Measurements from ENCODE around the gene DOCK8. TPM values are rescaled to one million over a fixed set of nuclear protein-coding genes. Genes with fewer than 3 reads are reported as not detected.

Gene DOCK8
- total RNA-seq, 1 experiment from 2014 or later, result 0.37 TPM

GRCh38 chr9:286071-286740 lies 71.5 kb downstream of the DOCK8 start:
- H3K4me1 ChIP-seq (ENCODE audit: control insufficient read depth in 1 of 2, insufficient read depth in 2 of 2, low read length in 2 of 2), result no peaks in the 10 kb centered on the region
- no peak overlapping the region for H2AFZ ChIP-seq (ENCODE audit: low read depth, low read length, poor library complexity, severe bottlenecking)
- H3K4me2 ChIP-seq (ENCODE audit: low read length), result no peak overlapping the region
- ChIA-PET POLR2A (no interaction called here), RAD21 (ENCODE audit: low non-redundant PET in 1 of 2, low total read pairs in 2 of 2, uncharacterized antibody in 2 of 2, unreplicated experiment in 2 of 2) (no interaction called here), CTCF (no interaction called here)
- no TSS peak for BruUV-seq (replicated peaks)
- no peak overlapping the region for H3K4me3 ChIP-seq (replicated peaks in 1 of 2; ENCODE audit: low read depth in 1 of 2, low read length in 2 of 2)
- no peak for DNase-seq (ENCODE audit: low read depth, low spot score)
- H3K27ac ChIP-seq (ENCODE audit: low read depth, low read length), result no peak overlapping the region
- no peaks in the 10 kb centered on the region for H3K9me2 ChIP-seq (ENCODE audit: insufficient read depth)
- ATAC-seq, result no peak
- intact Hi-C loops (cut with micrococcal nuclease), result no loop called here
- no peaks in the 10 kb centered on the region for H3K79me2 ChIP-seq (ENCODE audit: insufficient read depth, low read length)
- no peaks in the 10 kb centered on the region for H4K20me1 ChIP-seq (ENCODE audit: insufficient read depth)
- TF ChIP-seq EZH2phosphoT487 (IDR thresholded peaks at IDR 0.05; ENCODE audit: borderline replicate concordance) (no peak), ATF3 (IDR thresholded peaks at IDR 0.05) (no peak), JUND (IDR thresholded peaks at IDR 0.05) (no peak), RAD21 (IDR thresholded peaks at IDR 0.05; ENCODE audit: low read depth) (no peak), ZFX (IDR thresholded peaks at IDR 0.05) (no peak), YY1 (IDR thresholded peaks at IDR 0.05; ENCODE audit: extremely low read depth, insufficient replicate concordance, low read depth, low read length) (no peak), SP1 (IDR thresholded peaks at IDR 0.05; ENCODE audit: low read depth) (no peak), SRF (IDR thresholded peaks at IDR 0.05; ENCODE audit: low read depth) (no peak), EGR1 (IDR thresholded peaks at IDR 0.05; ENCODE audit: low read depth) (no peak), ZBTB33 (IDR thresholded peaks at IDR 0.05; ENCODE audit: extremely low read depth, insufficient replicate concordance, low read length) (no peak), CEBPB (IDR thresholded peaks at IDR 0.05; ENCODE audit: low read depth) (no peak), POLR2AphosphoS5 (IDR thresholded peaks at IDR 0.05; ENCODE audit: low read depth, low read length) (no peak), TCF7L2 (IDR thresholded peaks at IDR 0.05; ENCODE audit: borderline replicate concordance, extremely low read depth, insufficient read depth, insufficient read length) (no peak), FOSL1 (IDR thresholded peaks at IDR 0.05; ENCODE audit: low read depth) (no peak)
- TF ChIP-seq, protein P1, sequence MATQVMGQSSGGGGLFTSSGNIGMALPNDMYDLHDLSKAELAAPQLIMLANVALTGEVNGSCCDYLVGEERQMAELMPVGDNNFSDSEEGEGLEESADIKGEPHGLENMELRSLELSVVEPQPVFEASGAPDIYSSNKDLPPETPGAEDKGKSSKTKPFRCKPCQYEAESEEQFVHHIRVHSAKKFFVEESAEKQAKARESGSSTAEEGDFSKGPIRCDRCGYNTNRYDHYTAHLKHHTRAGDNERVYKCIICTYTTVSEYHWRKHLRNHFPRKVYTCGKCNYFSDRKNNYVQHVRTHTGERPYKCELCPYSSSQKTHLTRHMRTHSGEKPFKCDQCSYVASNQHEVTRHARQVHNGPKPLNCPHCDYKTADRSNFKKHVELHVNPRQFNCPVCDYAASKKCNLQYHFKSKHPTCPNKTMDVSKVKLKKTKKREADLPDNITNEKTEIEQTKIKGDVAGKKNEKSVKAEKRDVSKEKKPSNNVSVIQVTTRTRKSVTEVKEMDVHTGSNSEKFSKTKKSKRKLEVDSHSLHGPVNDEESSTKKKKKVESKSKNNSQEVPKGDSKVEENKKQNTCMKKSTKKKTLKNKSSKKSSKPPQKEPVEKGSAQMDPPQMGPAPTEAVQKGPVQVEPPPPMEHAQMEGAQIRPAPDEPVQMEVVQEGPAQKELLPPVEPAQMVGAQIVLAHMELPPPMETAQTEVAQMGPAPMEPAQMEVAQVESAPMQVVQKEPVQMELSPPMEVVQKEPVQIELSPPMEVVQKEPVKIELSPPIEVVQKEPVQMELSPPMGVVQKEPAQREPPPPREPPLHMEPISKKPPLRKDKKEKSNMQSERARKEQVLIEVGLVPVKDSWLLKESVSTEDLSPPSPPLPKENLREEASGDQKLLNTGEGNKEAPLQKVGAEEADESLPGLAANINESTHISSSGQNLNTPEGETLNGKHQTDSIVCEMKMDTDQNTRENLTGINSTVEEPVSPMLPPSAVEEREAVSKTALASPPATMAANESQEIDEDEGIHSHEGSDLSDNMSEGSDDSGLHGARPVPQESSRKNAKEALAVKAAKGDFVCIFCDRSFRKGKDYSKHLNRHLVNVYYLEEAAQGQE (IDR thresholded peaks at IDR 0.05; ENCODE audit: low read depth), result no peak
- TF ChIP-seq, protein P2, sequence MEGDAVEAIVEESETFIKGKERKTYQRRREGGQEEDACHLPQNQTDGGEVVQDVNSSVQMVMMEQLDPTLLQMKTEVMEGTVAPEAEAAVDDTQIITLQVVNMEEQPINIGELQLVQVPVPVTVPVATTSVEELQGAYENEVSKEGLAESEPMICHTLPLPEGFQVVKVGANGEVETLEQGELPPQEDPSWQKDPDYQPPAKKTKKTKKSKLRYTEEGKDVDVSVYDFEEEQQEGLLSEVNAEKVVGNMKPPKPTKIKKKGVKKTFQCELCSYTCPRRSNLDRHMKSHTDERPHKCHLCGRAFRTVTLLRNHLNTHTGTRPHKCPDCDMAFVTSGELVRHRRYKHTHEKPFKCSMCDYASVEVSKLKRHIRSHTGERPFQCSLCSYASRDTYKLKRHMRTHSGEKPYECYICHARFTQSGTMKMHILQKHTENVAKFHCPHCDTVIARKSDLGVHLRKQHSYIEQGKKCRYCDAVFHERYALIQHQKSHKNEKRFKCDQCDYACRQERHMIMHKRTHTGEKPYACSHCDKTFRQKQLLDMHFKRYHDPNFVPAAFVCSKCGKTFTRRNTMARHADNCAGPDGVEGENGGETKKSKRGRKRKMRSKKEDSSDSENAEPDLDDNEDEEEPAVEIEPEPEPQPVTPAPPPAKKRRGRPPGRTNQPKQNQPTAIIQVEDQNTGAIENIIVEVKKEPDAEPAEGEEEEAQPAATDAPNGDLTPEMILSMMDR (IDR thresholded peaks at IDR 0.05 in 2 of 3, conservative IDR thresholded peaks at IDR 0.05 in 1 of 3; ENCODE audit: borderline replicate concordance in 1 of 3, insufficient read depth in 1 of 3, low read depth in 2 of 3, low read length in 2 of 3), result no peak
- H3K36me3 ChIP-seq (ENCODE audit: control insufficient read depth in 1 of 2, insufficient read depth in 2 of 2, low read length in 2 of 2), result no peaks in the 10 kb centered on the region
- H3K27me3 ChIP-seq (ENCODE audit: insufficient read depth, low read length), result peaks cover 10% of the 10 kb centered on the region; the same call in 1 of the 2 replicates
- H3K9ac ChIP-seq (ENCODE audit: low read length), result no peak overlapping the region
- no peaks in the 10 kb centered on the region for H3K9me3 ChIP-seq (ENCODE audit: control insufficient read depth in 1 of 2, insufficient read depth in 1 of 2, low read depth in 1 of 2, low read length in 2 of 2)

Data from HCT116 (cell line).